Calu3 (cell line): ENCODE measurements around the gene SCGB1C1. TPM values are rescaled to one million over a fixed set of nuclear protein-coding genes. Genes with fewer than 3 reads are reported as not detected.

Source experiments
- BruUV-seq: library from RNA; stranded (reverse); fragments of 400-500 nt; replicated peaks from 2 replicates; lab custom pipeline; 2021; lab: Mats Ljungman, UMichigan
- CTCF ChIA-PET: fragments of 300-600 bp; sonication (Branson Sonifier 250); formaldehyde crosslinking; loops from one replicate; lab custom pipeline; 2022; ENCODE audit warnings: antibody characterized with exemption; lab: Charles Lee
- DNase-seq: peaks from one replicate; pipeline ENCODE4 v3.0.0; 2022
- H3K27ac Mint-ChIP-seq: one replicate; pipeline ENCODE4 v1.8.0; 2022; ENCODE audit warnings: mixed read lengths; ENCODE audit not compliant: unreplicated experiment
- H3K27me3 Mint-ChIP-seq: one replicate; pipeline ENCODE4 v1.8.0; 2022; ENCODE audit warnings: mixed read lengths; ENCODE audit not compliant: unreplicated experiment
- H3K36me3 Mint-ChIP-seq: one replicate; pipeline ENCODE4 v1.8.0; 2022; ENCODE audit warnings: mild to moderate bottlenecking, moderate library complexity, mixed read lengths; ENCODE audit not compliant: insufficient read depth, unreplicated experiment
- H3K4me1 Mint-ChIP-seq: one replicate; pipeline ENCODE4 v1.8.0; 2022; ENCODE audit warnings: mild to moderate bottlenecking, low read depth, mixed read lengths; ENCODE audit not compliant: unreplicated experiment
- H3K4me3 Mint-ChIP-seq: one replicate; pipeline ENCODE4 v1.8.0; 2022; ENCODE audit warnings: mild to moderate bottlenecking, low read depth, moderate library complexity, mixed read lengths; ENCODE audit not compliant: unreplicated experiment
- H3K9me3 Mint-ChIP-seq: one replicate; pipeline ENCODE4 v1.8.0; 2022; ENCODE audit warnings: low read depth, mixed read lengths; ENCODE audit not compliant: unreplicated experiment
- CTCF ChIP-seq: fragments of 200-600 bp; IDR thresholded peaks from one replicate; pipeline ENCODE4 v1.8.0; 2022; ENCODE audit warnings: antibody characterized with exemption; ENCODE audit not compliant: unreplicated experiment
- intact Hi-C: fragments of 100-400 bp; cut with micrococcal nuclease; formaldehyde crosslinking; loops from one replicate; pipeline ENCODE4 v1.10.0; 2022; ENCODE audit not compliant: unreplicated experiment
- total RNA-seq: library from RNA; stranded (reverse); gene quantifications from 2 replicates; pipeline ENCODE4 v1.2.3, GENCODE V29; 2022

SCGB1C1 gene
- total RNA-seq, 1 experiment from 2014 or later, result not detected

DNA sequence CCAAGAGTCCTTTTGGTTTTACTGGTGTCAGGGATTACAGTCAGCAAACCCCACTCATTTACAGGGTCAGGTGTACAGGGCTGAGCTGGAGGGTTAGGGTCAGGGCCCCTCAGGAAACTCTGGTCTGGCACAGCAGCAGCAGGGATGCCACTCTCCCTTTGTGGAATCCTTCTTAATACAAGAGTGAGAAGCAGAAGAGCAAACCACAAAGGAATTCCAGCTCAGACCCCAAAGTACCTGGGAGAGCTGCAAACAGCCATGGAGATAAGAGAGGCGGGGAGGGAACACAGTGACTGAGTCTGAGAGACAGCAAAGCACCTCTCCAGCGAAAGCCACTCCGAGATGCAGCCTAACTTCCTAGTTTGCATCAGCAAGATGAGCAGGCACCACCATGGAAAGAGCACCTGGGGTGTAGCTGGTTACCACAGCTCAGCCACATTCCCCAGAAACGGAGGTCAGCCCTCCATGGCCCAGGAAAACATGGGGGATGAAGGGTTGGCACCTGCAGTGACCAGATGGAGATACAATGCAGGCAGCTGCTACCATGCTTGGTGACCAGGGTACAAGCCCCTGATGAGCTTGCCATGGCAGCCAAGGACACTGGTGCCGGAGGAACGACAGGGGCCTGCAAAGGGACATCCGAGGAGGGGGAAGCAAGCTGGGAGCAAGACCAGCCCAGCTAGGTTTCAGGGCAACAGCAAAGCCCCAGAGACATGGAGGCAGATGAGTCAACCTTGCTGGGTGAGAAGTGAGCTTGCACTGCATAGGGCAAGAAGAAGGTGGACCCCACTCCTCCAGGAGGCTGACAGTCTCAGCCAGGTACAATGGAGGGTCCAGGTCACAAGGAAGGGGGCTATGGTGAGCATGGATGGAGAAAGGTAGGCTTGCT lies 10.4 kb downstream of the SCGB1C1 start:
- Mint-ChIP-seq H3K4me1 (no peaks in the 10 kb centered on the region), H3K27me3 (no peaks in the 10 kb centered on the region), H3K4me3 (no peak overlapping the region), H3K9me3 (peaks cover 2% of the 10 kb centered on the region), H3K27ac (no peak overlapping the region), H3K36me3 (peaks cover 47% of the 10 kb centered on the region)
- intact Hi-C loops, result loop anchor here (10.0 kb wide), 1 partner anchor 312 kb away; no protein-coding TSS in a partner anchor
- no peak for DNase-seq
- CTCF ChIA-PET, result no interaction called here
- BruUV-seq, result no TSS peak
- no peak for TF ChIP-seq CTCF

- BruUV-seq, result no TSS peak
- TF ChIP-seq CTCF, result no peak
- CTCF ChIA-PET, result no interaction called here
- Mint-ChIP-seq H3K36me3 (peaks cover 49% of the 10 kb centered on the region), H3K4me3 (no peak overlapping the region), H3K4me1 (no peaks in the 10 kb centered on the region), H3K9me3 (no peaks in the 10 kb centered on the region), H3K27ac (no peak overlapping the region), H3K27me3 (no peaks in the 10 kb centered on the region)
- intact Hi-C loops, result loop anchor here (10.0 kb wide), 1 partner anchor 311 kb away; no protein-coding TSS in a partner anchor
- DNase-seq, result no peak
These were observed 11.2 kb downstream of the SCGB1C1 start for GRCh38 chr11:203945-204586.

- CTCF ChIA-PET, result no interaction called here
- intact Hi-C loops, result loop anchor here (10.0 kb wide), 1 partner anchor 310 kb away; no protein-coding TSS in a partner anchor
These were observed 11.8 kb downstream of the SCGB1C1 start for GRCh38 chr11:204587-205109.

More at GRCh38 chr11:204587-205109, 11.8 kb downstream of the SCGB1C1 start:
- no peaks in the 10 kb centered on the region for H3K27me3 Mint-ChIP-seq
- no peaks in the 10 kb centered on the region for H3K9me3 Mint-ChIP-seq
- no peak for TF ChIP-seq CTCF
- no TSS peak for BruUV-seq
- H3K36me3 Mint-ChIP-seq, result peaks cover 54% of the 10 kb centered on the region
- H3K4me3 Mint-ChIP-seq, result no peak overlapping the region
- DNase-seq, result no peak
- no peak overlapping the region for H3K27ac Mint-ChIP-seq
- H3K4me1 Mint-ChIP-seq, result no peaks in the 10 kb centered on the region
